Uterus (tissue), 2 donors: Measurements from ENCODE around the gene TRIO.

Experiments used
- CTCF ChIP-seq, 4 experiments: fragments of 200-600 bp in 2 of 4; fragments of 450-650 bp in 2 of 4; sonication (generic) in 2 of 4; IDR thresholded peaks; one replicate each; pipeline ENCODE4 v1.5.1; 2016 to 2019; ENCODE audit warnings: antibody characterized with exemption in 4 of 4, mild to moderate bottlenecking in 2 of 4, moderate library complexity in 1 of 4
- POLR2A ChIP-seq, 2 donors: fragments of 450-650 bp; IDR thresholded peaks; one replicate each; pipeline ENCODE4 v1.6.1; 2016; ENCODE audit warnings: antibody characterized with exemption in 2 of 2, mild to moderate bottlenecking in 1 of 2, moderate library complexity in 1 of 2

- TF ChIP-seq CTCF (IDR thresholded peaks at IDR 0.05) (no peak), POLR2A (IDR thresholded peaks at IDR 0.05) (no peak)
Measured at GRCh38 chr5:14299666-14300065, 156.5 kb downstream of the TRIO start.
